ENCODE data around the gene GRIK1. TPM values are rescaled to one million over a fixed set of nuclear protein-coding genes. Genes with fewer than 3 reads are reported as not detected.

GRIK1 gene
- total RNA-seq, 4 donors from 2014 or later = 0.30 to 0.76 (median 0.36) TPM

- no peak for DNase-seq (ENCODE audit: low spot score in 2 of 2)
- 19 to 27% methylated on average over 2 of the region's 2 CpGs for WGBS, 2 donors
- TF ChIP-seq CTCF (IDR thresholded peaks at IDR 0.05) (no peak), POLR2A (IDR thresholded peaks at IDR 0.05) (no peak)
- H3K4me3 ChIP-seq (ENCODE audit: low read depth, poor library complexity, severe bottlenecking) = no peak overlapping the region
- intact Hi-C loops (cut with DNase I; ENCODE audit: low total_unique reads) = no loop called here
Measured at GRCh38 chr21:29808153-29808552, 131.6 kb downstream of the GRIK1 start.

GRCh38 chr21:29805105-29805504 is 134.7 kb downstream of the GRIK1 start:
- WGBS, 2 donors = 75 to 82% methylated on average over 1 of the region's 1 CpG
- no peak for TF ChIP-seq POLR2A (IDR thresholded peaks at IDR 0.05)
- TF ChIP-seq CTCF (IDR thresholded peaks at IDR 0.05) = no peak
- intact Hi-C loops (cut with DNase I; ENCODE audit: low total_unique reads) = no loop called here
- DNase-seq (ENCODE audit: low spot score in 2 of 2) = no peak
- H3K4me3 ChIP-seq (ENCODE audit: low read depth, poor library complexity, severe bottlenecking) = no peak overlapping the region

GRCh38 chr21:29803191-29803590 is 136.6 kb downstream of the GRIK1 start:
- no peak for DNase-seq (ENCODE audit: low spot score in 2 of 2)
- intact Hi-C loops (cut with DNase I; ENCODE audit: low total_unique reads) = no loop called here
- WGBS, 2 donors = 53 to 56% methylated on average over 1 of the region's 1 CpG
- no peak overlapping the region for H3K4me3 ChIP-seq (ENCODE audit: low read depth, poor library complexity, severe bottlenecking)
- no peak for TF ChIP-seq POLR2A (IDR thresholded peaks at IDR 0.05)
- TF ChIP-seq CTCF (IDR thresholded peaks at IDR 0.05) = no peak

- TF ChIP-seq CTCF (IDR thresholded peaks at IDR 0.05) = no peak
- TF ChIP-seq POLR2A (IDR thresholded peaks at IDR 0.05) = no peak
- DNase-seq (ENCODE audit: low spot score in 2 of 2) = no peak
- WGBS, 2 donors = 86 to 88% methylated on average over 4 of the region's 4 CpGs
- H3K4me3 ChIP-seq (ENCODE audit: low read depth, poor library complexity, severe bottlenecking) = no peak overlapping the region
- intact Hi-C loops (cut with DNase I; ENCODE audit: low total_unique reads) = no loop called here
Measured at GRCh38 chr21:29801122-29801521, 138.7 kb downstream of the GRIK1 start.

- intact Hi-C loops (cut with DNase I; ENCODE audit: low total_unique reads) = no loop called here
- WGBS, 2 donors = 67 to 69% methylated on average over 3 of the region's 3 CpGs
- H3K4me3 ChIP-seq (ENCODE audit: low read depth, poor library complexity, severe bottlenecking) = no peak overlapping the region
- DNase-seq (ENCODE audit: low spot score in 2 of 2) = no peak
- TF ChIP-seq CTCF (IDR thresholded peaks at IDR 0.05) (no peak), POLR2A (IDR thresholded peaks at IDR 0.05) (no peak)
Measured at GRCh38 chr21:29800056-29800455, 139.7 kb downstream of the GRIK1 start.

GRCh38 chr21:29798840-29799239 is 141.0 kb downstream of the GRIK1 start:
- WGBS, 2 donors = 81 to 86% methylated on average over 3 of the region's 3 CpGs
- no peak overlapping the region for H3K4me3 ChIP-seq (ENCODE audit: low read depth, poor library complexity, severe bottlenecking)
- no peak for DNase-seq (ENCODE audit: low spot score in 2 of 2)
- intact Hi-C loops (cut with DNase I; ENCODE audit: low total_unique reads) = no loop called here
- TF ChIP-seq CTCF (IDR thresholded peaks at IDR 0.05) (no peak), POLR2A (IDR thresholded peaks at IDR 0.05) (no peak)
